Stomach (tissue), 9 donors: ENCODE data around the gene SGMS1. TPM values are rescaled to one million over a fixed set of nuclear protein-coding genes. Genes with fewer than 3 reads are reported as not detected.

Experiments
- DNase-seq, 2 donors: peaks; one replicate each; pipeline versions ENCODE4 v3.0.0 to v3.0.0-alpha.2; 2013 to 2019
- H3K27ac ChIP-seq, 5 donors: fragments of 200-600 bp in 4 of 5; sonication (generic) in 4 of 5; one replicate each; pipeline ENCODE4 v1.5.1; 2013 to 2019; ENCODE audit warnings: mild to moderate bottlenecking in 1 of 5, moderate library complexity in 1 of 5
- H3K27me3 ChIP-seq, 3 donors: fragments of 200-600 bp; sonication (generic); one replicate each; pipeline ENCODE4 v1.5.1; 2017 to 2019; ENCODE audit warnings: mixed run types in 1 of 3
- H3K36me3 ChIP-seq, 4 donors: fragments of 200-600 bp; sonication (generic); 1 replicate in 3 of 4; 2 replicates in 1 of 4; pipeline ENCODE4 v1.5.1; 2016 to 2019
- H3K4me1 ChIP-seq, 4 donors: fragments of 200-600 bp; sonication (generic); one replicate each; pipeline ENCODE4 v1.5.1; 2016 to 2019
- H3K4me3 ChIP-seq, 4 donors: fragments of 200-600 bp; sonication (generic) in 3 of 4; one replicate each; pipeline ENCODE4 v1.5.1; 2016 to 2019; ENCODE audit warnings: mild to moderate bottlenecking in 1 of 4
- H3K9me3 ChIP-seq, 4 donors: fragments of 200-600 bp; sonication (generic); one replicate each; pipeline ENCODE4 v1.5.1; 2016 to 2019
- CTCF ChIP-seq, 7 experiments: fragments of 450-650 bp in 4 of 7; fragments of 200-600 bp in 3 of 7; sonication (generic) in 3 of 7; IDR thresholded peaks; one replicate each; pipeline ENCODE4 v1.5.1; 2016 to 2019; ENCODE audit warnings: antibody characterized with exemption in 7 of 7, control low read depth in 2 of 7, mild to moderate bottlenecking in 1 of 7
- EP300 ChIP-seq: sonication (generic); formaldehyde crosslinking; IDR thresholded peaks from one replicate; pipeline ENCODE4 v1.6.1; 2017; ENCODE audit warnings: antibody characterized with exemption
- POLR2A ChIP-seq, 4 donors: fragments of 450-650 bp; IDR thresholded peaks; one replicate each; pipeline ENCODE4 v1.6.1; 2016; ENCODE audit warnings: antibody characterized with exemption in 4 of 4, control low read depth in 2 of 4, mild to moderate bottlenecking in 1 of 4, moderate library complexity in 1 of 4
- POLR2AphosphoS5 ChIP-seq, 3 donors: sonication (generic); formaldehyde crosslinking; IDR thresholded peaks; one replicate each; pipeline ENCODE4 v1.6.1; 2016; ENCODE audit warnings: antibody characterized with exemption in 3 of 3
- WGBS, 5 donors: extraction: QIAGEN DNeasy Blood & Tissue Kit in 3 of 5; methylation state at CpG; one replicate each; pipeline versions ENCODE4 v1.1.5 to v1.1.7; 2013 to 2018; 5-methylcytosine and 5-hydroxymethylcytosine counted together
- intact Hi-C: fragments of 100-400 bp; cut with DNase I; formaldehyde crosslinking; loops from one replicate; pipeline ENCODE4 v1.15.1; 2023; ENCODE audit warnings: low total_unique reads
- polyA plus RNA-seq, 3 donors: library from polyadenylated mRNA; stranded (reverse); fragments of 200-250 nt; gene quantifications; one replicate each; pipeline ENCODE4 v1.2.3, GENCODE V29; 2013
- total RNA-seq, 5 donors: library from RNA; depleted of rRNA; stranded (reverse); fragments of >200 nt; gene quantifications; one replicate each; pipeline versions ENCODE4 v1.1.0 to v1.2.3, GENCODE V29; 2014 to 2016
- donor health status: healthy with polysubstance abuse.
- donor health status: Bipolar disorder and iron deficiency.
- donor health status: healthy.

Gene SGMS1
- total and polyA plus RNA-seq, 8 donors = 6.2 to 229 (median 49.6) TPM

GRCh38 chr10:50362547-50363125 lies 261.1 kb downstream of the SGMS1 start:
- Histone ChIP-seq H3K36me3 (peaks cover 0 to 4% (median 0%) of the 10 kb centered on the region in 4 donors), H3K9me3 (no peaks in the 10 kb centered on the region), H3K4me3 (no peak overlapping the region), H3K4me1 (peaks cover 4 to 37% (median 23%) of the 10 kb centered on the region in 4 donors), H3K27me3 (no peaks in the 10 kb centered on the region), H3K27ac (peak overlapping the region in 1 of 5 donors; percentile 1)
- intact Hi-C loops = no loop called here
- 81 to 91% (median 87%) methylated on average over 2 of the region's 2 CpGs for WGBS, 5 donors
- TF ChIP-seq CTCF (IDR thresholded peaks at IDR 0.05) (no peak), EP300 (no peak), POLR2A (IDR thresholded peaks at IDR 0.05) (no peak), POLR2AphosphoS5 (IDR thresholded peaks at IDR 0.05) (no peak)
- DNase-seq = no peak

GRCh38 chr10:50361946-50362345 lies 261.8 kb downstream of the SGMS1 start:
- WGBS, 5 donors = 96 to 100% (median 100%) methylated on average over 1 of the region's 1 CpG
- intact Hi-C loops = no loop called here
- H3K9me3 ChIP-seq = no peaks in the 10 kb centered on the region
- no peak for DNase-seq
- peaks cover 0 to 4% (median 0%) of the 10 kb centered on the region in 4 donors for H3K36me3 ChIP-seq
- no peaks in the 10 kb centered on the region for H3K27me3 ChIP-seq
- no peak overlapping the region for H3K4me3 ChIP-seq
- TF ChIP-seq EP300 (no peak), POLR2AphosphoS5 (IDR thresholded peaks at IDR 0.05) (no peak), CTCF (IDR thresholded peaks at IDR 0.05) (no peak), POLR2A (IDR thresholded peaks at IDR 0.05) (no peak)
- H3K4me1 ChIP-seq = peaks cover 4 to 37% (median 23%) of the 10 kb centered on the region in 4 donors
- H3K27ac ChIP-seq = peak overlapping the region in 1 of 5 donors; percentile 1

GRCh38 chr10:50360077-50360850 lies 263.5 kb downstream of the SGMS1 start:
- no peak overlapping the region for H3K27ac ChIP-seq
- DNase-seq = peak in 1 of 2 donors; percentile 54
- H3K4me1 ChIP-seq = peaks cover 4 to 37% (median 23%) of the 10 kb centered on the region in 4 donors
- H3K36me3 ChIP-seq = peaks cover 0 to 4% (median 0%) of the 10 kb centered on the region in 4 donors
- no peaks in the 10 kb centered on the region for H3K27me3 ChIP-seq
- no peak for TF ChIP-seq POLR2AphosphoS5 (IDR thresholded peaks at IDR 0.05)
- no peaks in the 10 kb centered on the region for H3K9me3 ChIP-seq
- no peak overlapping the region for H3K4me3 ChIP-seq
- WGBS, 5 donors = 60 to 67% (median 63%) methylated on average over 5 of the region's 5 CpGs
- intact Hi-C loops = no loop called here

- WGBS, 5 donors = 68 to 84% (median 81%) methylated on average over 1 of the region's 1 CpG
- no peak overlapping the region for H3K27ac ChIP-seq
- intact Hi-C loops = no loop called here
Observed at GRCh38 chr10:50358925-50359687, 264.6 kb downstream of the SGMS1 start.

More at GRCh38 chr10:50358925-50359687, 264.6 kb downstream of the SGMS1 start:
- Histone ChIP-seq H3K36me3 (peaks cover 0 to 6% (median 0%) of the 10 kb centered on the region in 4 donors), H3K27me3 (no peaks in the 10 kb centered on the region), H3K4me3 (no peak overlapping the region), H3K4me1 (peaks cover 4 to 37% (median 23%) of the 10 kb centered on the region in 4 donors), H3K9me3 (no peaks in the 10 kb centered on the region)
- TF ChIP-seq CTCF (IDR thresholded peaks at IDR 0.05) (no peak), EP300 (no peak), POLR2A (IDR thresholded peaks at IDR 0.05) (no peak), POLR2AphosphoS5 (IDR thresholded peaks at IDR 0.05) (no peak)
- no peak for DNase-seq
